DMS53 treated with DMSO at 0.1 percent for 48 hours (cell line): Measurements from ENCODE around the gene CACNB4.
"Not testable (repeated sequence)": the region's sequence is repeated elsewhere in the genome, so short reads cannot be mapped to it uniquely, and the experiment has no call there.

ENCODE experiments used
- DNase-seq: peaks from one replicate; lab custom pipeline; 2025; ENCODE audit not compliant: unreplicated experiment; lab: John Stamatoyannopoulos, UW

Gene CACNB4

GRCh38 chr2:152098496-152099366, at the start of gene CACNB4:
TSS of gene CACNB4 (minus strand) at chr2:152099044.
- DNase-seq, result no peak

- DNase-seq, result no peak
These were observed 35.8 kb upstream of the CACNB4 start for GRCh38 chr2:152134488-152135280.

GRCh38 chr2:152132306-152132705, 33.5 kb upstream of the CACNB4 start:
- no peak for DNase-seq

GRCh38 chr2:152127628-152128027, 28.8 kb upstream of the CACNB4 start:
- DNase-seq, result no peak

- DNase-seq, result no peak
These were observed 27.8 kb upstream of the CACNB4 start for GRCh38 chr2:152126664-152127063.

- no peak for DNase-seq
These were observed 23.3 kb upstream of the CACNB4 start for GRCh38 chr2:152122161-152122560.

GRCh38 chr2:152120430-152120829, 21.6 kb upstream of the CACNB4 start:
- DNase-seq, result no peak

GRCh38 chr2:152115952-152116351, 17.1 kb upstream of the CACNB4 start:
- DNase-seq, result no peak

GRCh38 chr2:152114366-152114765, 15.5 kb upstream of the CACNB4 start:
- DNase-seq, result no peak

- DNase-seq, result not testable (repeated sequence)
These were observed 8.3 kb upstream of the CACNB4 start for GRCh38 chr2:152107140-152107539.

GRCh38 chr2:152106464-152106863, 7.6 kb upstream of the CACNB4 start:
- DNase-seq, result no peak

GRCh38 chr2:152103271-152103670, 4.4 kb upstream of the CACNB4 start:
- DNase-seq, result no peak

- no peak for DNase-seq
These were observed 2.1 kb upstream of the CACNB4 start for GRCh38 chr2:152100961-152101360.

- DNase-seq, result no peak
These were observed 665 bp upstream of the CACNB4 start for GRCh38 chr2:152099367-152100050.

- no peak for DNase-seq
These were observed 896 bp downstream of the CACNB4 start for GRCh38 chr2:152097801-152098495.

GRCh38 chr2:152097290-152097800, 1.5 kb downstream of the CACNB4 start:
- peak; percentile 9 for DNase-seq

GRCh38 chr2:152095146-152095545, 3.7 kb downstream of the CACNB4 start:
- no peak for DNase-seq

GRCh38 chr2:152094014-152094413, 4.8 kb downstream of the CACNB4 start:
- no peak for DNase-seq

GRCh38 chr2:152093464-152093863, 5.4 kb downstream of the CACNB4 start:
- no peak for DNase-seq

- DNase-seq, result no peak
These were observed 6.7 kb downstream of the CACNB4 start for GRCh38 chr2:152092095-152092494.

- DNase-seq, result not testable (repeated sequence)
These were observed 8.1 kb downstream of the CACNB4 start for GRCh38 chr2:152090726-152091125.
